Choroid plexus epithelial cell (primary cell): ENCODE measurements around the gene CST3.

Experiments
- DNase-seq: peaks from one replicate; pipeline ENCODE4 v3.0.0-alpha.2; 2010; ENCODE audit warnings: low read depth
- H3K4me3 ChIP-seq: 2 replicates; pipeline ENCODE4 v1.5.1; 2011; ENCODE audit warnings: low read depth, mild to moderate bottlenecking, control low read depth, low read length, moderate library complexity
- CTCF ChIP-seq: conservative IDR thresholded peaks from 2 replicates; pipeline ENCODE4 v1.5.1; 2011; ENCODE audit warnings: low read depth, mild to moderate bottlenecking, control low read depth, inconsistent platforms, low read length, moderate library complexity

CST3 gene

GRCh38 chr20:23614163-23614562, 23.6 kb downstream of the CST3 start:
- no peak overlapping the region for H3K4me3 ChIP-seq
- no peak for TF ChIP-seq CTCF
- DNase-seq = no peak

- no peak for TF ChIP-seq CTCF
- no peak overlapping the region for H3K4me3 ChIP-seq
- DNase-seq = no peak
Measured at GRCh38 chr20:23613676-23614075, 24.1 kb downstream of the CST3 start.

- TF ChIP-seq CTCF = no peak
- no peak overlapping the region for H3K4me3 ChIP-seq
- DNase-seq = no peak
Measured at GRCh38 chr20:23612396-23612795, 25.4 kb downstream of the CST3 start.

GRCh38 chr20:23609486-23610109, 28.2 kb downstream of the CST3 start:
- TF ChIP-seq CTCF = no peak

GRCh38 chr20:23608251-23608846, 29.4 kb downstream of the CST3 start:
- no peak overlapping the region for H3K4me3 ChIP-seq
- no peak for TF ChIP-seq CTCF
- DNase-seq = no peak

More at GRCh38 chr20:23609486-23610109, 28.2 kb downstream of the CST3 start:
- H3K4me3 ChIP-seq = no peak overlapping the region
- peak; percentile 57 for DNase-seq

- DNase-seq = no peak
- no peak for TF ChIP-seq CTCF
- H3K4me3 ChIP-seq = no peak overlapping the region
Measured at GRCh38 chr20:23607497-23608245, 30.1 kb downstream of the CST3 start.
